Chondrocyte (in vitro differentiated cells): ENCODE measurements around the gene C14orf180. TPM values are rescaled to one million over a fixed set of nuclear protein-coding genes. Genes with fewer than 3 reads are reported as not detected.

Experiments used
- DNase-seq: peaks from one replicate; pipeline ENCODE4 v3.0.0; 2021; ENCODE audit warnings: mixed read lengths, low spot score
- H3K27ac Mint-ChIP-seq: one replicate; pipeline ENCODE4 v1.8.0; 2021; ENCODE audit warnings: mild to moderate bottlenecking, moderate library complexity, mixed read lengths; ENCODE audit not compliant: unreplicated experiment
- H3K27me3 Mint-ChIP-seq: 2 replicates; pipeline ENCODE4 v1.8.0; 2021; ENCODE audit warnings: low read depth, mixed read lengths
- H3K36me3 Mint-ChIP-seq: 2 replicates; pipeline ENCODE4 v1.8.0; 2021; ENCODE audit warnings: low read depth, mixed read lengths
- H3K4me1 Mint-ChIP-seq: 2 replicates; pipeline ENCODE4 v1.8.0; 2021; ENCODE audit warnings: low read depth, mild to moderate bottlenecking, mixed read lengths
- H3K4me3 Mint-ChIP-seq: one replicate; pipeline ENCODE4 v1.8.0; 2021; ENCODE audit warnings: mild to moderate bottlenecking, moderate library complexity, mixed read lengths; ENCODE audit not compliant: unreplicated experiment
- H3K9me3 Mint-ChIP-seq: 2 replicates; pipeline ENCODE4 v1.8.0; 2021; ENCODE audit warnings: low read depth, mixed read lengths
- total RNA-seq: library from RNA; stranded (reverse); gene quantifications from 3 replicates; pipeline ENCODE4 v1.2.1, GENCODE V29; 2021
- TF ChIP-seq, protein P1 (sequence below): fragments of 200-600 bp; sonication (generic); IDR thresholded peaks from 2 replicates; pipeline ENCODE4 v1.5.0; 2021; ENCODE audit warnings: antibody characterized with exemption, mild to moderate bottlenecking, moderate library complexity

The C14orf180 gene
- total RNA-seq, 1 donor from 2014 or later = not detected

DNA sequence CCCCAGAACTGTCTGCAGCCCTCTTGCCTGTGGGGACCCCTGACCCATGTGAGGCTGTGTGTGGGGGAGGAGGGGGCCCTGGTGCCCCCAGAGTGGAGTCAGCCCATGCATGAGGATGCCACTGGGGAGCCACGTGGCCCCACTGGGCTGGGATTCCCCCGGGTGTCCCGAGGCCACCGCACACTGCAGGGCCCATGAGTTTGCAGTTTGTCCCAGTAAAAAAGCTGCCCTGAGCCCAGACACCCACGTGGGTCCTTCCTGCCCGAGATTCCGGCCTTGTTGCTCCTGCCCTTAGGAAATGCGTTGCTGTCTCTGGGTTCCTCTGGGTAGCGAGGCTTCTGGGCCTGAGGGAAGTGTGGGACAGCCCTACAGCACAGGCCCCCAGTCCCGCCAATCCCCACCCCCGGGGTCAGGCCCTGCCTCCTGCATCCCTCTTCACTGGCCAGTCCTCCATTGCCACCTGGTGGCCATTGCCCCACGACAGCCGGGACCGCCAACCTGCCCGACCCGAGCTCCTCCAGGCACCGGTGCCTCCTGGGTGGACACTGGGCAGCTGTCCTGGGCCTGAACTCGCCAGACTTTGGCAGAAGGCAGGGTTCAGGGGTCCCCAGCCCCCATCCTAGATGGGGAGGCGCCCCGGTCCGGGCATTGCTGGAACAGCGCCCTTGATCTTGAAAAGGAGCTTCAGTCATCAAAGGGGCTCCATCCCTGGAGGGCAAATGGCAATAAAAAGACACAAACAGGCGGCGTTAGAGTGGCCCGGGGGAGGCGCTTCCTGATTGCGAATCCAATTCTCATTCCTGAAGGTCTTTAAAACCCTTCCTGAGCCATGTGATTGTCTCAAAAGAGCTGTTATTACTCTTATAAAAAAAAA is 15.6 kb upstream of the C14orf180 start:
- DNase-seq = no peak
- H3K4me1 Mint-ChIP-seq = no peaks in the 10 kb centered on the region
- no peak overlapping the region for H3K27ac Mint-ChIP-seq
- no peaks in the 10 kb centered on the region for H3K36me3 Mint-ChIP-seq
- TF ChIP-seq, protein P1, sequence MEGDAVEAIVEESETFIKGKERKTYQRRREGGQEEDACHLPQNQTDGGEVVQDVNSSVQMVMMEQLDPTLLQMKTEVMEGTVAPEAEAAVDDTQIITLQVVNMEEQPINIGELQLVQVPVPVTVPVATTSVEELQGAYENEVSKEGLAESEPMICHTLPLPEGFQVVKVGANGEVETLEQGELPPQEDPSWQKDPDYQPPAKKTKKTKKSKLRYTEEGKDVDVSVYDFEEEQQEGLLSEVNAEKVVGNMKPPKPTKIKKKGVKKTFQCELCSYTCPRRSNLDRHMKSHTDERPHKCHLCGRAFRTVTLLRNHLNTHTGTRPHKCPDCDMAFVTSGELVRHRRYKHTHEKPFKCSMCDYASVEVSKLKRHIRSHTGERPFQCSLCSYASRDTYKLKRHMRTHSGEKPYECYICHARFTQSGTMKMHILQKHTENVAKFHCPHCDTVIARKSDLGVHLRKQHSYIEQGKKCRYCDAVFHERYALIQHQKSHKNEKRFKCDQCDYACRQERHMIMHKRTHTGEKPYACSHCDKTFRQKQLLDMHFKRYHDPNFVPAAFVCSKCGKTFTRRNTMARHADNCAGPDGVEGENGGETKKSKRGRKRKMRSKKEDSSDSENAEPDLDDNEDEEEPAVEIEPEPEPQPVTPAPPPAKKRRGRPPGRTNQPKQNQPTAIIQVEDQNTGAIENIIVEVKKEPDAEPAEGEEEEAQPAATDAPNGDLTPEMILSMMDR = peak; percentile 93
- no peaks in the 10 kb centered on the region for H3K9me3 Mint-ChIP-seq
- no peak overlapping the region for H3K4me3 Mint-ChIP-seq
- H3K27me3 Mint-ChIP-seq = peaks cover 32% of the 10 kb centered on the region

DNA sequence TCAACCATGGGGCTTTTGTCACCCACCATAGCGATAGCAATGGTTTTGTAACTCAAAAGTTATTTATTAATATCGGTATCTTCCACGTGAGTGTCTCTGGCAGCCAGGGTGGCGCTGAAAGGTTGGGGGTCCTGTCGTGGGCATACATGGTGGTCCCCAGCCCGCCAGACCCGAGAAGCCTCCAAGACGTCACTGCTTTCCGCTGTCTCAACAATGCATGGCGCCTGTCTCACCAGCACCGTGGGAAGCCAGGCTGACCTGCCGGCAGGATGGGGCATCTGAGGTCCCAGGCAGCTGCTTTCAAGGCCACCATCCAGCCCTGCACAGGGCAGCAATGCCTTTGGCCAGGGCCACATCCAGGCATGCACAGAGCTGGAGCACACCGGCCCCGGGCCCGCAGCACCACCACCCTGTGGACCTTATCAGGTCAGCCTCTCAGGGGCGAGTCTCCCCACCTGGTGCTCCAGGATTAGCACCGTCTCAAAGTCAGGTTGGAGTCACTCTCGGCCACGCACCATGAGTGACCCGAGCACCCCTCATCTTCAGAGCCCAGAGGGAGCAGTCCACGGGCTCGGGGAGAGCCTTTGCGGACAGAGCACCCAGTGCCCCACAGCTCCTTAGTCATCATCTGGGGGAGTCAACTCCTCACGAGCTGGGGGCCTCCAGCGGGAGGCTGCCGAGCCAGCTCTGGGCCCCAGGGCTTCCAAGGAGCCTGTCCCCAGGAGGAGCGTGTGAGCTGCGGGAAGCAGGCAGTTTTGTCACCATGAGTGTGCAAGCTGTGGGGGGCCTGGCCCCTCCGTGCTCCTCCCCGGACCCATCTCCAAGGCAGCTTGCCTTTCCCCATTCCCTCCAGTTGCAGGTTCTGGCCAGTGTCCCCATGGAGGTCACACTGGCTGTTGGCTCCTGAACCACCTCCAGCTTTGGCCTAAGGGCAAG is 14.6 kb upstream of the C14orf180 start:
- Mint-ChIP-seq H3K27me3 (peaks cover 34% of the 10 kb centered on the region), H3K4me1 (no peaks in the 10 kb centered on the region), H3K4me3 (no peak overlapping the region), H3K36me3 (no peaks in the 10 kb centered on the region), H3K27ac (no peak overlapping the region), H3K9me3 (no peaks in the 10 kb centered on the region)
- TF ChIP-seq, protein P1 = no peak
- no peak for DNase-seq

DNA sequence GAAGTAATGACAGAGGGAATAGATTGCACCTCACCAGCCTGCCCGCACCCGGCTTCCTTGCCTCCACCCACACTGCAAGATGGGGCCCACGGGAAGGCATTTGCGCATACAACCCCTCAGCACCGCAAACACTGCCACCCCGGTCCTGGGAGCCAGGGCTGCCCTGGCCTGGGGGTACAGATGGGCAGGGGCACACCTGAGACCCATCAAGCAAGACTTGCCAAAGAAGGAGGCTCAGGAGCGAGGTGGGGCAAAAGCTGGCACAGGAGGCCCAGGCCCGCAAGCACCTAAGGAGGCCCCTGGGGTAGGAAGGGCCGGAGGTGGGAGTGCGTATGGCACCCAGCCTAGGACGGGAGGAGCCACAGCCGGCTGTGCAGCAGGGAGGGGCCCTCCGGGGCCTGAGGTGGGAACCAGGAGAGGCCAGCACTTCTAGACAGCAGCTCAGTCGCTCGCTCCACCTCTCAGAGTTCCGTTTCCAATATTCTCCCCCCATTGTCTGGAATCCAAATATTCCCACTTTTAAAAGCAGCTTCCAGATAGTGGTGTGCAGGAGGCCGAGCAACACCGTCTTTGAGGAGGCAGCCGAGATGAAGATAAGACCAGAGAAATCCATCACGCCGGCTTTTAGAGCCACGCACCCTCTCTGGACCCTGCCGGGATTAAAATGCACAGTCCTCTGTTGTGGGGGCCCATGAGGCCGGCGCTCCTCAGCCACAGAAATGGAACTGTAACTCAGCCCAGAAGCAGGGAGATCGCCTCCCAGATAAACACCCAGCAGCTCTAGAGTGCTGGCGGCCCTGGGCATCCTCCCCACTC is 12.2 kb upstream of the C14orf180 start:
- no peaks in the 10 kb centered on the region for H3K4me1 Mint-ChIP-seq
- DNase-seq = no peak
- no peaks in the 10 kb centered on the region for H3K36me3 Mint-ChIP-seq
- H3K4me3 Mint-ChIP-seq = no peak overlapping the region
- H3K27me3 Mint-ChIP-seq = peaks cover 31% of the 10 kb centered on the region
- no peak overlapping the region for H3K27ac Mint-ChIP-seq
- H3K9me3 Mint-ChIP-seq = no peaks in the 10 kb centered on the region
- TF ChIP-seq, protein P1 = no peak

DNA sequence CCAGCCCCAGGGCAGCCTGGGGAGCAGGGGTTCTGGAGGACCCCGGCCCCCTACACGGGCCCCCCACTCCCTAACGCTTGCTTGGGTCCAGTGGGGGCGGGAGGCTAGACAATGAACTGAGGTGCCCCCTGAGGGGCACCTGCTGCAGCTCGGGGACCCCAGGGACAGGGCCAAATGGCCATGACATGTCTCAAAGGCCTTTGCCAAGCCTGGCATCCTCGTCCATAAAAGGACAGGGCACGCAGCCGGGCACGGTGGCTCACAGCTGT is 11.7 kb upstream of the C14orf180 start:
- Mint-ChIP-seq H3K27me3 (peaks cover 31% of the 10 kb centered on the region), H3K27ac (no peak overlapping the region), H3K9me3 (no peaks in the 10 kb centered on the region), H3K4me3 (no peak overlapping the region), H3K36me3 (no peaks in the 10 kb centered on the region), H3K4me1 (no peaks in the 10 kb centered on the region)
- TF ChIP-seq, protein P1 = no peak
- no peak for DNase-seq

DNA sequence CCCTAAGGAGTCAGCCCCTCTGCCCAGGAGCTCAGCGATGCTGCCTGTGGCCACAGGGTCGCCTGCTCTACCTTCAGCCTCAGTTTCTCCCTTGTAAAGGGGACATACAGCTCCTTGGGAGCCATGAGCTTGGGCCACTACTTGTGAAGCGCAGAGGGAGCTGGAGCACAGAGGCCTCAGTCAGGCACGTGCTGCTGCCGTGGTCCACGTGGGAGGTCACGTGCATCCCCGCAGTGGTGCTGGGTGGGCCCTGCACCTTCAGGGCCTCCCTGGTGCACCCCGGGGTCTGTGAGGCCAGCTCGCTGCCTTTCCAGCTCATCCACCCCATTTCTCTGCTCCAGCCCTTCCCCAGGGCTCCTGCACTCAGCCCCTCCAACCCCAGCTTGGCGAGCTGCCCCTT is 10.9 kb upstream of the C14orf180 start:
- TF ChIP-seq, protein P1 = no peak
- H3K4me3 Mint-ChIP-seq = no peak overlapping the region
- H3K27me3 Mint-ChIP-seq = peaks cover 31% of the 10 kb centered on the region
- H3K36me3 Mint-ChIP-seq = no peaks in the 10 kb centered on the region
- no peak overlapping the region for H3K27ac Mint-ChIP-seq
- H3K4me1 Mint-ChIP-seq = no peaks in the 10 kb centered on the region
- no peak for DNase-seq
- H3K9me3 Mint-ChIP-seq = no peaks in the 10 kb centered on the region
